SK-N-SH treated with all-trans-retinoic acid at 6 μM for 48 hours (cell line): Measurements from ENCODE around the gene CASZ1.

Experiments
- PATZ1 ChIP-seq: fragments of 250-450 bp; sonication (Bioruptor Pico); IDR thresholded peaks from 2 replicates; pipeline ENCODE4 v1.8.0; 2020; ENCODE audit warnings: mild to moderate bottlenecking, moderate library complexity, borderline replicate concordance
- ZNF565 ChIP-seq: fragments of 450-650 bp; formaldehyde crosslinking; conservative IDR thresholded peaks from 2 replicates; pipeline ENCODE4 v1.5.0; 2020; ENCODE audit warnings: low read depth, mild to moderate bottlenecking, moderate library complexity
- TF ChIP-seq, protein P1 (sequence below): fragments of 250-450 bp; sonication (Bioruptor Pico); IDR thresholded peaks from 2 replicates; pipeline ENCODE4 v1.5.0; 2020; ENCODE audit warnings: mild to moderate bottlenecking, moderate library complexity

- TF ChIP-seq, protein P1, sequence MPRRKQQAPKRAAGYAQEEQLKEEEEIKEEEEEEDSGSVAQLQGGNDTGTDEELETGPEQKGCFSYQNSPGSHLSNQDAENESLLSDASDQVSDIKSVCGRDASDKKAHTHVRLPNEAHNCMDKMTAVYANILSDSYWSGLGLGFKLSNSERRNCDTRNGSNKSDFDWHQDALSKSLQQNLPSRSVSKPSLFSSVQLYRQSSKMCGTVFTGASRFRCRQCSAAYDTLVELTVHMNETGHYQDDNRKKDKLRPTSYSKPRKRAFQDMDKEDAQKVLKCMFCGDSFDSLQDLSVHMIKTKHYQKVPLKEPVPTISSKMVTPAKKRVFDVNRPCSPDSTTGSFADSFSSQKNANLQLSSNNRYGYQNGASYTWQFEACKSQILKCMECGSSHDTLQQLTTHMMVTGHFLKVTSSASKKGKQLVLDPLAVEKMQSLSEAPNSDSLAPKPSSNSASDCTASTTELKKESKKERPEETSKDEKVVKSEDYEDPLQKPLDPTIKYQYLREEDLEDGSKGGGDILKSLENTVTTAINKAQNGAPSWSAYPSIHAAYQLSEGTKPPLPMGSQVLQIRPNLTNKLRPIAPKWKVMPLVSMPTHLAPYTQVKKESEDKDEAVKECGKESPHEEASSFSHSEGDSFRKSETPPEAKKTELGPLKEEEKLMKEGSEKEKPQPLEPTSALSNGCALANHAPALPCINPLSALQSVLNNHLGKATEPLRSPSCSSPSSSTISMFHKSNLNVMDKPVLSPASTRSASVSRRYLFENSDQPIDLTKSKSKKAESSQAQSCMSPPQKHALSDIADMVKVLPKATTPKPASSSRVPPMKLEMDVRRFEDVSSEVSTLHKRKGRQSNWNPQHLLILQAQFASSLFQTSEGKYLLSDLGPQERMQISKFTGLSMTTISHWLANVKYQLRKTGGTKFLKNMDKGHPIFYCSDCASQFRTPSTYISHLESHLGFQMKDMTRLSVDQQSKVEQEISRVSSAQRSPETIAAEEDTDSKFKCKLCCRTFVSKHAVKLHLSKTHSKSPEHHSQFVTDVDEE (CRISPR knock-in tag), result no peak
- TF ChIP-seq ZNF565 (no peak), PATZ1 (CRISPR knock-in tag) (no peak)
These were observed 36.8 kb downstream of the CASZ1 start for GRCh38 chr1:10759413-10760200.
